ENCODE results near the gene GRIA3. TPM values are rescaled to one million over a fixed set of nuclear protein-coding genes. Genes with fewer than 3 reads are reported as not detected.

GRIA3 gene
- total and polyA plus RNA-seq, 10 of the 15 experiments (the other 5 are each of a cell fraction or from before 2014, with no cell fraction given): 0.45 to 4.3 (median 2.2) TPM

DNA sequence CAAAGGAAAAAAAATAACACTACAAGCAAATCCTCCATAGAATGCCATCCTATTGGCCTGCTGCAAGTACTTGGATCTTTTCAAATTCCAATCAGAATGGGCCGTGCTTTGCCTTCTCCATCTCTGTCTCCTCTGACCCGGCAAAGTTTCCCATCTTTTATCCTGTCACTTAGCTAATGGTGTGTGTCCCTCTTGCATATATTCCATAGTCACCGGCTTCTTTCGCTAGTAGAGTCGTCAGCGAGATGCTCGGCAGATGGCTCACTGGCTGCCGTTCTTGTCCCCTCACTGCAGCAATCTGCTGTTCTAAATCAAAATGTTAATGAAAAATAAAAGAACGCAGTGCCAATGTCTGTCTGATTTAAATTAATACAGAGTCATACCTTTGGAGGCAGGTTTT is 22.1 kb downstream of the GRIA3 start:
- H3K79me2 ChIP-seq (ENCODE audit: control insufficient read depth, insufficient read depth, low read length): no peaks in the 10 kb centered on the region
- no peak for TF ChIP-seq KDM1A (IDR thresholded peaks at IDR 0.05; ENCODE audit: borderline replicate concordance)
- no peaks in the 10 kb centered on the region for H4K20me1 ChIP-seq (ENCODE audit: control insufficient read depth, insufficient read depth)
- no peaks in the 10 kb centered on the region for H3K9me3 ChIP-seq (replicated peaks; ENCODE audit: control insufficient read depth, insufficient read depth, low read length)
- 80% methylated on average over 9 of the region's 9 CpGs for WGBS (ENCODE audit: insufficient coverage, insufficient replicate concordance, low lambda C conversion rate, missing lambda C conversion rate)
- in situ Hi-C loops (cut with MboI) (no loop called here), intact Hi-C loops (cut with micrococcal nuclease; ENCODE audit: unreplicated experiment) (no loop called here)
- H3K4me3 ChIP-seq: no peak overlapping the region
- no peaks in the 10 kb centered on the region for H3K36me3 ChIP-seq (ENCODE audit: control insufficient read depth in 2 of 2, insufficient read depth in 2 of 2, low read length in 1 of 2)
- CTCF ChIA-PET: interaction anchor here (5.1 kb wide), 1 partner anchor 217 kb away, joined by 53 read pairs; no protein-coding TSS in a partner anchor
- no peak overlapping the region for H3K27ac ChIP-seq (ENCODE audit: control insufficient read depth, insufficient read depth)
- RAD21 ChIA-PET (ENCODE audit: unreplicated experiment): no interaction called here
- FAIRE-seq: no peak
- POLR2A ChIA-PET: no interaction called here
- H3K27me3 ChIP-seq (replicated peaks in 1 of 2; ENCODE audit: control insufficient read depth in 2 of 2, insufficient read depth in 2 of 2, low read length in 1 of 2): no peaks in the 10 kb centered on the region
- DNase-seq (ENCODE audit: low read depth, low spot score): no peak
- no peak overlapping the region for H3K4me2 ChIP-seq (ENCODE audit: control insufficient read depth, insufficient read depth)
- no TSS peak for BruUV-seq (replicated peaks)
- no peaks in the 10 kb centered on the region for H3K4me1 ChIP-seq (ENCODE audit: control insufficient read depth, insufficient read depth, low read length)
- no peak overlapping the region for H3K9ac ChIP-seq (ENCODE audit: control insufficient read depth, insufficient read depth, low read length)
- SMC1A ChIA-PET (ENCODE audit: uncharacterized antibody, unreplicated experiment): no interaction called here
- H2AFZ ChIP-seq (ENCODE audit: control insufficient read depth, low read depth, low read length): no peak overlapping the region
- no peak for ATAC-seq

DNA sequence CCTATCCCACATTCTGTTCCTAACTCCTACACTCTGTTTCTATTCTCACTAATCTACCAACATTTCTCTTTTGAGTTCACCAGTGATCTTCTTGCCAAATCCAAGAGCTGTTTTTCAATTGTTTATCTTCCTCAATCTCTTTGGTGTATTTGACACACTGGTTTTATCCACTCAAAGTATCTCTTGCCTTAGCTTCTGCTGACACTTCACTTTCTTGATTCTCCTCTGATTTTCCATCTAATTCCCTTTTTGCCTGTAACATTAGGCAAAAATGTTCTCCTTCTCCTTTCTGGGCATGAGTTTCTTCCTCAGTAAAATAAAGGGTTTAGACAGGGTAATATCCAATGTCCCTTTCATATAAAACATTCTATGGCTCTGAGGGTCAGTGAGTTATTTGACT is 26.2 kb downstream of the GRIA3 start:
- RAD21 ChIA-PET (ENCODE audit: unreplicated experiment): no interaction called here
- SMC1A ChIA-PET (ENCODE audit: uncharacterized antibody, unreplicated experiment): interaction anchor here (1.7 to 2.7 kb wide), 2 partner anchors 8 to 12 kb away, joined by 6 to 8 read pairs; no protein-coding TSS in a partner anchor
- no peaks in the 10 kb centered on the region for H3K36me3 ChIP-seq (ENCODE audit: control insufficient read depth in 2 of 2, insufficient read depth in 2 of 2, low read length in 1 of 2)
- no peaks in the 10 kb centered on the region for H3K79me2 ChIP-seq (ENCODE audit: control insufficient read depth, insufficient read depth, low read length)
- no peak for TF ChIP-seq DPF2 (IDR thresholded peaks at IDR 0.05)
- no peak for TF ChIP-seq ZNF622 (IDR thresholded peaks at IDR 0.05)
- TF ChIP-seq BMI1 (IDR thresholded peaks at IDR 0.05; ENCODE audit: borderline replicate concordance): no peak
- no peak for TF ChIP-seq PAX5 (IDR thresholded peaks at IDR 0.05; ENCODE audit: borderline replicate concordance, low read depth, low read length)
- TF ChIP-seq, protein P1, sequence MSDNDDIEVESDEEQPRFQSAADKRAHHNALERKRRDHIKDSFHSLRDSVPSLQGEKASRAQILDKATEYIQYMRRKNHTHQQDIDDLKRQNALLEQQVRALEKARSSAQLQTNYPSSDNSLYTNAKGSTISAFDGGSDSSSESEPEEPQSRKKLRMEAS (IDR thresholded peaks at IDR 0.05; ENCODE audit: low read depth, low read length): no peak
- no peak for TF ChIP-seq SMAD1 (IDR thresholded peaks at IDR 0.05; ENCODE audit: low read depth, partially characterized antibody)
- no peak for TF ChIP-seq KLF5 (IDR thresholded peaks at IDR 0.05; ENCODE audit: partially characterized antibody)
- TF ChIP-seq RCOR1 (conservative IDR thresholded peaks at IDR 0.05; ENCODE audit: low read depth, low read length): no peak
- no peak for TF ChIP-seq ZNF384 (IDR thresholded peaks at IDR 0.05; ENCODE audit: borderline replicate concordance, low read depth, low read length)
- no peak for TF ChIP-seq TCF3 (IDR thresholded peaks at IDR 0.05; ENCODE audit: borderline replicate concordance, insufficient read depth, low read depth, low read length)
- no peak for TF ChIP-seq SMC3 (IDR thresholded peaks at IDR 0.05; ENCODE audit: borderline replicate concordance, low read length)
- TF ChIP-seq, protein P2, sequence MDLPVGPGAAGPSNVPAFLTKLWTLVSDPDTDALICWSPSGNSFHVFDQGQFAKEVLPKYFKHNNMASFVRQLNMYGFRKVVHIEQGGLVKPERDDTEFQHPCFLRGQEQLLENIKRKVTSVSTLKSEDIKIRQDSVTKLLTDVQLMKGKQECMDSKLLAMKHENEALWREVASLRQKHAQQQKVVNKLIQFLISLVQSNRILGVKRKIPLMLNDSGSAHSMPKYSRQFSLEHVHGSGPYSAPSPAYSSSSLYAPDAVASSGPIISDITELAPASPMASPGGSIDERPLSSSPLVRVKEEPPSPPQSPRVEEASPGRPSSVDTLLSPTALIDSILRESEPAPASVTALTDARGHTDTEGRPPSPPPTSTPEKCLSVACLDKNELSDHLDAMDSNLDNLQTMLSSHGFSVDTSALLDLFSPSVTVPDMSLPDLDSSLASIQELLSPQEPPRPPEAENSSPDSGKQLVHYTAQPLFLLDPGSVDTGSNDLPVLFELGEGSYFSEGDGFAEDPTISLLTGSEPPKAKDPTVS (IDR thresholded peaks at IDR 0.05; ENCODE audit: low read depth, low read length): no peak
- TF ChIP-seq, protein P3, sequence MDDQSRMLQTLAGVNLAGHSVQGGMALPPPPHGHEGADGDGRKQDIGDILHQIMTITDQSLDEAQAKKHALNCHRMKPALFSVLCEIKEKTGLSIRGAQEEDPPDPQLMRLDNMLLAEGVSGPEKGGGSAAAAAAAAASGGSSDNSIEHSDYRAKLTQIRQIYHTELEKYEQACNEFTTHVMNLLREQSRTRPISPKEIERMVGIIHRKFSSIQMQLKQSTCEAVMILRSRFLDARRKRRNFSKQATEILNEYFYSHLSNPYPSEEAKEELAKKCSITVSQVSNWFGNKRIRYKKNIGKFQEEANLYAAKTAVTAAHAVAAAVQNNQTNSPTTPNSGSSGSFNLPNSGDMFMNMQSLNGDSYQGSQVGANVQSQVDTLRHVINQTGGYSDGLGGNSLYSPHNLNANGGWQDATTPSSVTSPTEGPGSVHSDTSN (IDR thresholded peaks at IDR 0.05; ENCODE audit: insufficient replicate concordance, low read depth, low read length): no peak
- no peak for TF ChIP-seq RFX5 (IDR thresholded peaks at IDR 0.05; ENCODE audit: low read depth, low read length)
- no peak for FAIRE-seq
- H3K9me3 ChIP-seq (replicated peaks; ENCODE audit: control insufficient read depth, insufficient read depth, low read length): no peaks in the 10 kb centered on the region
- H3K9ac ChIP-seq (ENCODE audit: control insufficient read depth, insufficient read depth, low read length): no peak overlapping the region
- in situ Hi-C loops (cut with MboI): no loop called here
- no TSS peak for BruUV-seq (replicated peaks)
- no peak overlapping the region for H3K4me3 ChIP-seq
- H4K20me1 ChIP-seq (ENCODE audit: control insufficient read depth, insufficient read depth): no peaks in the 10 kb centered on the region
- ATAC-seq: no peak
- POLR2A ChIA-PET: no interaction called here
- no peaks in the 10 kb centered on the region for H3K4me1 ChIP-seq (ENCODE audit: control insufficient read depth, insufficient read depth, low read length)
- no peak for DNase-seq (ENCODE audit: low read depth, low spot score)
- no peak overlapping the region for H3K27ac ChIP-seq (ENCODE audit: control insufficient read depth, insufficient read depth)
- H3K27me3 ChIP-seq (replicated peaks in 1 of 2; ENCODE audit: control insufficient read depth in 2 of 2, insufficient read depth in 2 of 2, low read length in 1 of 2): no peaks in the 10 kb centered on the region
- intact Hi-C loops (cut with micrococcal nuclease; ENCODE audit: unreplicated experiment): no loop called here
- CTCF ChIA-PET: interaction anchor here (1.5 kb wide), 1 partner anchor 241 kb away, joined by 5 read pairs; no protein-coding TSS in a partner anchor
- H2AFZ ChIP-seq (ENCODE audit: control insufficient read depth, low read depth, low read length): no peak overlapping the region
- no peak overlapping the region for H3K4me2 ChIP-seq (ENCODE audit: control insufficient read depth, insufficient read depth)
